Measurements from ENCODE around the gene SENP8.

The SENP8 gene

DNA sequence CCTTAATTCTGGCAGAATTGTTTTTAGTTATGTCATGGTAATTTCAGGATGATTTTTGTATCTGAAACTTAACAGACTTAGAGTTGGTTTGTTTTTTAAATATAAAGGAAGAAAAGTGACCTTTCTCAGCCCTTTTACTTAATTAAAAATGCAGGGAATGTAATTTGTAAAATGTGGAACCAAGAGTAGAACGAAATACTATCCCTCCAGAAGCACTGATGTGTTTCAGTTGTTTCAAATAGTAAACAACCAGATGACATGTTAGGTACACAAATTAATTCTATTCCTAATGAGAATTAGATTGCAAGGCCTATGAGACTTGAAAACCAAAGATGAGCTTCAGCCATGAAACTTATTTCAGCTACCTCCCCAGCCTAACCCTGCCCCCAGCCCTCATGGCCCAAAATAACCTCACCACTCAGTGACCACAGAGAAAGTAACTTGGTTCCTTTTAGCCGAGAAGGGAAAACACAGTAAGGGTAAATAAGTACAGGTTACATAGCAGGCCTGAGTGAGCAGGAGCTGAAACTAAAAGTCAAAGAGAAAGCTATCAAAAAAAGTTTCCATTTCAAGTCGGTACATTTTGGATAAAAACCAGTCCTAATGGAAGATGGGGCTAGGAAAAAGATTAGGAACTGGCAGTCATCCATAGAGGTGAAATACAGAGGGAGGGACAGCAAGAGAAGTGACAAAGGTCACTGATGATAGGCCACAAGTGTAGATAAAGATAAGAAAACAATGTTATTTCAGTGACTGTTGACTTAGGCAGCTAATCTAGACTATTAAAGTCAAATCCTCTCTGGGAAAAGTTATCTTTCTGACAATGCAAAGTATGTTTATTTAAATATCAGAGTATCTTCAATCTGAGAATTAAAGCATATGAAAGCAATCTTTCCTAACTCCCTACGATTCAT lies 23.2 kb downstream of the SENP8 start:
- TF ChIP-seq, protein P1, sequence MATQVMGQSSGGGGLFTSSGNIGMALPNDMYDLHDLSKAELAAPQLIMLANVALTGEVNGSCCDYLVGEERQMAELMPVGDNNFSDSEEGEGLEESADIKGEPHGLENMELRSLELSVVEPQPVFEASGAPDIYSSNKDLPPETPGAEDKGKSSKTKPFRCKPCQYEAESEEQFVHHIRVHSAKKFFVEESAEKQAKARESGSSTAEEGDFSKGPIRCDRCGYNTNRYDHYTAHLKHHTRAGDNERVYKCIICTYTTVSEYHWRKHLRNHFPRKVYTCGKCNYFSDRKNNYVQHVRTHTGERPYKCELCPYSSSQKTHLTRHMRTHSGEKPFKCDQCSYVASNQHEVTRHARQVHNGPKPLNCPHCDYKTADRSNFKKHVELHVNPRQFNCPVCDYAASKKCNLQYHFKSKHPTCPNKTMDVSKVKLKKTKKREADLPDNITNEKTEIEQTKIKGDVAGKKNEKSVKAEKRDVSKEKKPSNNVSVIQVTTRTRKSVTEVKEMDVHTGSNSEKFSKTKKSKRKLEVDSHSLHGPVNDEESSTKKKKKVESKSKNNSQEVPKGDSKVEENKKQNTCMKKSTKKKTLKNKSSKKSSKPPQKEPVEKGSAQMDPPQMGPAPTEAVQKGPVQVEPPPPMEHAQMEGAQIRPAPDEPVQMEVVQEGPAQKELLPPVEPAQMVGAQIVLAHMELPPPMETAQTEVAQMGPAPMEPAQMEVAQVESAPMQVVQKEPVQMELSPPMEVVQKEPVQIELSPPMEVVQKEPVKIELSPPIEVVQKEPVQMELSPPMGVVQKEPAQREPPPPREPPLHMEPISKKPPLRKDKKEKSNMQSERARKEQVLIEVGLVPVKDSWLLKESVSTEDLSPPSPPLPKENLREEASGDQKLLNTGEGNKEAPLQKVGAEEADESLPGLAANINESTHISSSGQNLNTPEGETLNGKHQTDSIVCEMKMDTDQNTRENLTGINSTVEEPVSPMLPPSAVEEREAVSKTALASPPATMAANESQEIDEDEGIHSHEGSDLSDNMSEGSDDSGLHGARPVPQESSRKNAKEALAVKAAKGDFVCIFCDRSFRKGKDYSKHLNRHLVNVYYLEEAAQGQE (IDR thresholded peaks at IDR 0.05; ENCODE audit: insufficient read depth in 1 of 2, low read depth in 2 of 2, low read length in 2 of 2), result no peak
- TF ChIP-seq TAF1 (IDR thresholded peaks at IDR 0.05; ENCODE audit: borderline replicate concordance, insufficient read depth, low read length), result no peak
- TF ChIP-seq FOXP2 (optimal IDR thresholded peaks at IDR 0.05; ENCODE audit: borderline replicate concordance, extremely low read depth, extremely low read length, insufficient read depth), result no peak
- TF ChIP-seq SIN3A (IDR thresholded peaks at IDR 0.05; ENCODE audit: borderline replicate concordance, insufficient read depth, low read length), result no peak
- no peak for TF ChIP-seq POLR2AphosphoS5 (IDR thresholded peaks at IDR 0.05; ENCODE audit: low read depth, low read length)

DNA sequence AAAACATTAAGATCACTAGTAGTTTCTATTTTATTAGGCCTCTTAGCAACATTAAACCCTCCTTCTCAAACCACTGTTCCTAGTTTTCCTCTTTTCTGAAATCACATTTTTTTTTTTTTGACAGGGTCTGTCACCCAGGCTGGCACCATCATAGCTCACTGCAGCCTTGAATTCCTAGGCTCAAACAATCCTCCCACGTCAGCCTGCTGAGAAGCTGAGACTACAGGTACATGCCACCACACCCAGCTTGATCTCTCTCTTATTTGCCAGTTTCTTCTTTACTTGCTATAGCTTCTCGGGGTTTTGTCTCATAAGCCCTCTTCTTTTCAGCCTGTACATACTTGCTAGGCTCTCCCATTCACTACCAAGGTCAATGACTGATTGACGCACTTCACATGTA lies 28.0 kb downstream of the SENP8 start:
- TF ChIP-seq, protein P1 (IDR thresholded peaks at IDR 0.05; ENCODE audit: insufficient read depth in 1 of 2, low read depth in 2 of 2, low read length in 2 of 2), result no peak

DNA sequence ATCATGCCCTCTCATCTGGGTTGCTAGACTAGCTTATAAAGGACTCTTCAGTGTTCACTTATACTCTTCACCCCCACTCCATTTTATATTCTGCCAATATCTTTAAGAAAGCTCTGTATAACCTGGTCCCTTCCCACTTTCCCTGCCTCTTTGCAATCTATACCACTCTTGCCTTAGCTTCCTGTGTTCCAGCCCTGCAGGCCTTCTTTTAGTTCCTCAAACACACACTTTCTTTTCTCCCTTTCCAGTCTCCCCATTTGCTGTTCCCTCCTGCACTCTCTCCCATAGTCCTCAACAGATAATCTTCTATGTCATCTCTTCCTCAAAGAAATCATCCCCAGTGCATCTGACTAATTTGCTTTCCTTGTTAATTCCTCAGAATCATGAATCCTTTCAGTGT lies 28.7 kb downstream of the SENP8 start:
- no peak for TF ChIP-seq TAF1 (IDR thresholded peaks at IDR 0.05; ENCODE audit: borderline replicate concordance, insufficient read depth, low read length)

DNA sequence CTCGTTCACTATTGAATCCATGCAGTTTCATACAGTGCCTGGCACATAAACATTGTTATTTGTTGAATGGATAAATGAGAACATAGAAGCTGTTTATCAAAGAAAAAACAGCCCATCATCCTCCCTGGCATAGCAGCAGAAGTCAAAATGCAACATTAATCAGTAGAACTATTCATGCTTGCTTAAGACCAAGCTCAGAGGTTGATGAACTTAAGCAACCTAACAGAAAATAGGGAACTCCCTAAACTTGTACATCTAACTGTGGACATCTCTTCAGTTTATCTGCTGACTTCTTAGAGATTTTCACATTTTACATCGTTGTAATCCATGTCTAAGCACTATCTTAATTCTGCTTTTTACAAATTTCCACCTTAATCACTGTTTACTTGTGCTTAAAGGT lies 29.2 kb downstream of the SENP8 start:
- TF ChIP-seq POLR2AphosphoS5 (IDR thresholded peaks at IDR 0.05; ENCODE audit: low read depth, low read length) (no peak), FOXP2 (optimal IDR thresholded peaks at IDR 0.05; ENCODE audit: borderline replicate concordance, extremely low read depth, extremely low read length, insufficient read depth) (no peak), TAF1 (IDR thresholded peaks at IDR 0.05; ENCODE audit: borderline replicate concordance, insufficient read depth, low read length) (no peak), SIN3A (IDR thresholded peaks at IDR 0.05; ENCODE audit: borderline replicate concordance, insufficient read depth, low read length) (no peak)
- TF ChIP-seq, protein P1 (IDR thresholded peaks at IDR 0.05; ENCODE audit: insufficient read depth in 1 of 2, low read depth in 2 of 2, low read length in 2 of 2), result no peak

DNA sequence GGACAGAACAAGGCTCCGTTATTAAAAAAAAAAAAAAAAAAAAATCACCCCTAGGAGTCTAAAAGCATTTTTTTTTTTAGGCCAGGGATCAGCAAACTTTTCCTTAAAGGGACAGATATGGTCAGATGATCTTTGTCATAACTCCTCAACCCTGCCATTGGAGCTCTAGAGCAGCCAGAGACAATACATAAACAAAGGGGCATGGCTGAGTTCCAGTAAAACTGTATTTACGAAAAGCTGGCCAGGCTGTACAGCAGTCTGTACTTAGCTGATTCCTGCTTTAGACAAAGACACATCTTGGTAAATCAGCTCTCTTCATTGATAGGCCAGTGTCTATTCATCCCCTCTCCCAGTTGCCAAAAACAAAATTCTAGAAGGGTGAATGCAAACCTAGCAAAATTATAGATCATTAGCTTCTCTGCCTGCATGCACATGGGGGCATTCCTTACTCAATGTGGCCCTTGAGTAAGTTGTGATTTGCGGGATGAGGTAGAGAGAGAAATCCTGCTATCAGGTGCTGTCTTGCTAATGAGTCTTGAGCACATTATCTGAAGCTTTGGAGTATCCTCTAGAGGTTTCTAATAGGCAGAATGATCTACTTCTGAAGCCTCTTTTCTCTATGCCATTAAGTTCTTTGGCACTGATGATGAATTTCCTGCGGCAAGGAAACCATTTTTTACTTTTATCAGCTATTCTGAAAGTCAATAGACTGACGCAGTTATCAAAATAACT lies 35.2 kb downstream of the SENP8 start:
- no peak for TF ChIP-seq FOXP2 (optimal IDR thresholded peaks at IDR 0.05; ENCODE audit: borderline replicate concordance, extremely low read depth, extremely low read length, insufficient read depth)
- no peak for TF ChIP-seq SIN3A (IDR thresholded peaks at IDR 0.05; ENCODE audit: borderline replicate concordance, insufficient read depth, low read length)
- TF ChIP-seq POLR2AphosphoS5 (IDR thresholded peaks at IDR 0.05; ENCODE audit: low read depth, low read length), result no peak
- no peak for TF ChIP-seq TAF1 (IDR thresholded peaks at IDR 0.05; ENCODE audit: borderline replicate concordance, insufficient read depth, low read length)
- TF ChIP-seq, protein P1 (IDR thresholded peaks at IDR 0.05; ENCODE audit: insufficient read depth in 1 of 2, low read depth in 2 of 2, low read length in 2 of 2), result no peak

Measured in PFSK-1 (cell line).